Limb (tissue), 2 donors: ENCODE measurements around the gene MYO1H.
A peak's percentile ranks its signal among the peaks of the same experiment; 100 is the strongest.

Experiments
- DNase-seq, 2 donors: peaks; one replicate each; pipeline ENCODE4 v3.0.0-alpha.2; 2016; ENCODE audit errors: extremely low spot score in 2 of 2

MYO1H gene

GRCh38 chr12:109447482-109447881 is 99.8 kb downstream of the MYO1H start:
- DNase-seq, result no peak

- no peak for DNase-seq
Observed at GRCh38 chr12:109448272-109448671, 100.6 kb downstream of the MYO1H start.

GRCh38 chr12:109448707-109449390 is 101.1 kb downstream of the MYO1H start:
- no peak for DNase-seq

GRCh38 chr12:109449845-109450532 is 102.3 kb downstream of the MYO1H start:
- DNase-seq, result no peak

GRCh38 chr12:109450980-109451379 is 103.3 kb downstream of the MYO1H start:
- DNase-seq, result no peak

GRCh38 chr12:109451400-109451799 is 103.7 kb downstream of the MYO1H start:
- DNase-seq, result no peak

GRCh38 chr12:109452489-109452888 is 104.8 kb downstream of the MYO1H start:
- DNase-seq, result no peak

GRCh38 chr12:109455706-109456105 is 108.0 kb downstream of the MYO1H start:
- DNase-seq, result no peak

GRCh38 chr12:109458086-109458485 is 110.4 kb downstream of the MYO1H start:
- no peak for DNase-seq

GRCh38 chr12:109458771-109459208 is 111.1 kb downstream of the MYO1H start:
- no peak for DNase-seq

- DNase-seq, result no peak
Observed at GRCh38 chr12:109459247-109459646, 111.5 kb downstream of the MYO1H start.

- DNase-seq, result no peak
Observed at GRCh38 chr12:109460538-109460937, 112.8 kb downstream of the MYO1H start.

- DNase-seq, result no peak
Observed at GRCh38 chr12:109461049-109461845, 113.5 kb downstream of the MYO1H start.

GRCh38 chr12:109461846-109462756 is 114.4 kb downstream of the MYO1H start:
- peak; percentile 57 to 72 for DNase-seq

- peak; percentile 75 to 87 for DNase-seq
Observed at GRCh38 chr12:109462868-109463692, 115.4 kb downstream of the MYO1H start.

GRCh38 chr12:109463756-109464155 is 116.1 kb downstream of the MYO1H start:
- DNase-seq, result no peak

GRCh38 chr12:109464642-109465351 is 117.1 kb downstream of the MYO1H start:
- DNase-seq, result no peak

GRCh38 chr12:109466305-109466704 is 118.6 kb downstream of the MYO1H start:
- DNase-seq, result no peak

GRCh38 chr12:109466821-109467220 is 119.1 kb downstream of the MYO1H start:
- no peak for DNase-seq
